ENCODE data around the gene CSTPP1.
"Not testable (repeated sequence)": the region's sequence is repeated elsewhere in the genome, so short reads cannot be mapped to it uniquely, and the experiment has no call there.

CSTPP1 gene

GRCh38 chr11:47185305-47186075 is 248.9 kb downstream of the CSTPP1 start:
- DNase-seq, result no peak

- DNase-seq, result peak; percentile 53
Observed at GRCh38 chr11:47186076-47186699, 249.6 kb downstream of the CSTPP1 start, which contains the start of gene PACSIN3. Gene PACSIN3, minus strand, starts transcription at chr11:47186434. Its CDS starts 3,707 bp downstream, at chr11:47182727.

GRCh38 chr11:47186700-47187695 is 250.4 kb downstream of the CSTPP1 start:
- DNase-seq, result peak; percentile 42

- DNase-seq, result no peak
Observed at GRCh38 chr11:47187723-47188122, 251.2 kb downstream of the CSTPP1 start.

- no peak for DNase-seq
Observed at GRCh38 chr11:47188259-47188658, 251.7 kb downstream of the CSTPP1 start.

- no peak for DNase-seq
Observed at GRCh38 chr11:47189100-47189834, 252.7 kb downstream of the CSTPP1 start.

- DNase-seq, result not testable (repeated sequence)
Observed at GRCh38 chr11:47191137-47191536, 254.6 kb downstream of the CSTPP1 start.

- no peak for DNase-seq
Observed at GRCh38 chr11:47192111-47192510, 255.6 kb downstream of the CSTPP1 start.

- not testable (repeated sequence) for DNase-seq
Observed at GRCh38 chr11:47198161-47198560, 261.6 kb downstream of the CSTPP1 start.

GRCh38 chr11:47201015-47201414 is 264.5 kb downstream of the CSTPP1 start:
- no peak for DNase-seq

- no peak for DNase-seq
Observed at GRCh38 chr11:47202576-47202975, 266.0 kb downstream of the CSTPP1 start.

- no peak for DNase-seq
Observed at GRCh38 chr11:47204637-47204989, 268.1 kb downstream of the CSTPP1 start.

GRCh38 chr11:47206577-47206976 is 270.0 kb downstream of the CSTPP1 start:
- DNase-seq, result not testable (repeated sequence)

GRCh38 chr11:47207459-47207858 is 270.9 kb downstream of the CSTPP1 start:
- DNase-seq, result no peak

- DNase-seq, result not testable (repeated sequence)
Observed at GRCh38 chr11:47208008-47208552, 271.5 kb downstream of the CSTPP1 start.

GRCh38 chr11:47208628-47209027 is 272.1 kb downstream of the CSTPP1 start:
- DNase-seq, result no peak
